T-helper 17 cell (primary cell): Measurements from ENCODE around the gene ACADL. TPM values are rescaled to one million over a fixed set of nuclear protein-coding genes. Genes with fewer than 3 reads are reported as not detected.

Experiments used
- ATAC-seq: fragments of 150-1000 bp; cut with Tn5 transposase; 2 replicates; pipeline ENCODE4 v1.10.0; 2021; ENCODE audit warnings: mild to moderate bottlenecking, moderate library complexity
- DNase-seq, 3 donors: peaks; one replicate each; pipeline versions ENCODE4 v3.0.0 to v3.0.0-alpha.2; 2020 to 2021
- H3K9me3 ChIP-seq: one replicate; pipeline ENCODE4 v1.7.0; 2013; ENCODE audit warnings: low read length, mild to moderate bottlenecking; ENCODE audit not compliant: control insufficient read depth, poor library complexity, severe bottlenecking
- H3K27ac Mint-ChIP-seq: one replicate; pipeline ENCODE4 v1.8.0; 2022; ENCODE audit warnings: mild to moderate bottlenecking, moderate library complexity, mixed read lengths
- H3K27me3 Mint-ChIP-seq: one replicate; pipeline ENCODE4 v1.8.0; 2022; ENCODE audit warnings: mixed read lengths
- H3K36me3 Mint-ChIP-seq: one replicate; pipeline ENCODE4 v1.8.0; 2022; ENCODE audit warnings: low read depth, mixed read lengths
- H3K4me1 Mint-ChIP-seq: one replicate; pipeline ENCODE4 v1.8.0; 2022; ENCODE audit warnings: mild to moderate bottlenecking, mixed read lengths
- H3K4me3 Mint-ChIP-seq: one replicate; pipeline ENCODE4 v1.8.0; 2022; ENCODE audit warnings: mild to moderate bottlenecking, moderate library complexity, mixed read lengths
- total RNA-seq, 4 donors: library from RNA in 2 of 4; stranded (reverse) in 2 of 4; gene quantifications; one replicate each; pipeline ENCODE4 v1.2.3 and lab custom pipeline; 2022 to 2026

The ACADL gene
- total RNA-seq, 2 donors from 2014 or later = not detected

- no peaks in the 10 kb centered on the region for H3K36me3 Mint-ChIP-seq
- ATAC-seq (no peak), DNase-seq (no peak)
- H3K9me3 ChIP-seq = no peaks in the 10 kb centered on the region
- H3K27ac Mint-ChIP-seq = no peak overlapping the region
- no peaks in the 10 kb centered on the region for H3K4me1 Mint-ChIP-seq
- H3K4me3 Mint-ChIP-seq = no peak overlapping the region
- peaks cover 56% of the 10 kb centered on the region for H3K27me3 Mint-ChIP-seq
These were observed 5.3 kb upstream of the ACADL start for GRCh38 chr2:210230518-210230917.

- Mint-ChIP-seq H3K4me3 (no peak overlapping the region), H3K36me3 (no peaks in the 10 kb centered on the region), H3K27me3 (peaks cover 59% of the 10 kb centered on the region), H3K27ac (no peak overlapping the region), H3K4me1 (peaks cover 4% of the 10 kb centered on the region)
- no peak for ATAC-seq
- no peak for DNase-seq
- no peaks in the 10 kb centered on the region for H3K9me3 ChIP-seq
These were observed 3.3 kb upstream of the ACADL start for GRCh38 chr2:210228586-210228985.

DNA sequence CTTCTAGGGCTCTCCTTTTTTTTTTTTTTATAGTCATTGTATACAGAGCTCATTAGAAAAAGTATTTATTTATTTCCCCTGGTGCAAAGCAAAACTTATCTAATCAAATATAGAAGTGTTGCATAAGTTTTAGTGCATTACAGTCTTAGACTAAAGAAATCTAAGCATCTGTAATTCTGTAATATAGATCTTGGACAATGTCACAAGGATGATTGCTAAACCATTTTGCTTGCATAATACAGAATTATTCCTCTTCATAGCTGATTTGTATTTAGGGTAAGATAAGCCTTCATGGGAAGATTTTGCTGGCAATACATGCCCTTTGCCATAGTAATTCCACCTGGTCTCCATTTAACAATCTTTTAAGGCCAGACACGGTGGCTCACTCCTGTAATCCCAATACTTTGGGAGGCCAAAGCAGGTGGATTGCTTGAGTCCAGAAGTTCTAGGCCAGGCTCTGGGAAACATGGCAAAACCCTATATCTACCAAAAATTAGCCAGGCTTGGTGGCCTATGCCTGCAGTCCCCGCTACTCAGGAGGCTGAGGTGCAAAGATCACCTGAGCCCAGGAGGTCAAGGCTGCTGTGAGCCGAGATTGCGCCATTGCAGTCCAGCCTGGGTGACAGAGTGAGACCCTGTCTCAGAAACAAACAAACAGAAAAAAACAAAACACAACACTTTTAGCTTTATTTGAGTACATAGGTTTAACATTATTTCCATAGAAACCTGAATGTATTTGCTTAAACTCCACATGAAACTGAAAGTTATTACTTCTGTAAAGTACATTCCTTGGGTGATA lies 2.2 kb upstream of the ACADL start:
- peaks cover 64% of the 10 kb centered on the region for H3K27me3 Mint-ChIP-seq
- peaks cover 4% of the 10 kb centered on the region for H3K4me1 Mint-ChIP-seq
- H3K36me3 Mint-ChIP-seq = no peaks in the 10 kb centered on the region
- ATAC-seq = no peak
- H3K9me3 ChIP-seq = no peaks in the 10 kb centered on the region
- DNase-seq = no peak
- H3K4me3 Mint-ChIP-seq = no peak overlapping the region
- no peak overlapping the region for H3K27ac Mint-ChIP-seq

- ATAC-seq (no peak), DNase-seq (no peak)
- no peaks in the 10 kb centered on the region for H3K9me3 ChIP-seq
- no peak overlapping the region for H3K27ac Mint-ChIP-seq
- H3K4me1 Mint-ChIP-seq = peaks cover 4% of the 10 kb centered on the region
- H3K36me3 Mint-ChIP-seq = no peaks in the 10 kb centered on the region
- peaks cover 67% of the 10 kb centered on the region for H3K27me3 Mint-ChIP-seq
- H3K4me3 Mint-ChIP-seq = no peak overlapping the region
These were observed 976 bp upstream of the ACADL start for GRCh38 chr2:210226223-210226622.

DNA sequence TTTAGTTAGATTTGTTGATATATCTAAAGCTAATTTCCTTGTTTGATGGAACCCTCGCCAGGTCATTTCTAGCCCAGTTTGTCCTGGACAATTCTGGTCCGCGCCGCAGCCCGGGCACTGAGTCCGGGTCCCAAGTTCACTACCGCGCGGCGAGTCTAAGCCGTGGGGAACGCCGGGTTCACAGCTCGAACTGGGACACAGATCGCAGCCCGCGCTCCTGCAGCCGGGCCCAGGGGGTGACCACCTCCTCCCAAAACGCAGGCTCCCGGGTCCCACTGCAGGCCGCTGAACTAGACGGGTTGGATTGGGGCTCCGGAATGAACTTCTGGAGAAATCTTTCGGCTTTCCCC lies 681 bp downstream of the ACADL start:
- no peak for ATAC-seq
- Mint-ChIP-seq H3K27ac (no peak overlapping the region), H3K27me3 (peaks cover 64% of the 10 kb centered on the region), H3K36me3 (no peaks in the 10 kb centered on the region), H3K4me3 (peak overlapping the region; percentile 50), H3K4me1 (peaks cover 4% of the 10 kb centered on the region)
- DNase-seq = no peak
- H3K9me3 ChIP-seq = no peaks in the 10 kb centered on the region

- Mint-ChIP-seq H3K4me1 (no peaks in the 10 kb centered on the region), H3K36me3 (peaks cover 2% of the 10 kb centered on the region), H3K27me3 (peaks cover 15% of the 10 kb centered on the region), H3K27ac (no peak overlapping the region), H3K4me3 (no peak overlapping the region)
- ATAC-seq (no peak), DNase-seq (no peak)
- no peaks in the 10 kb centered on the region for H3K9me3 ChIP-seq
These were observed 10.1 kb downstream of the ACADL start for GRCh38 chr2:210215120-210215519.

GRCh38 chr2:210210185-210210584 lies 15.1 kb downstream of the ACADL start:
- no peak for DNase-seq
- Mint-ChIP-seq H3K4me3 (no peak overlapping the region), H3K4me1 (no peaks in the 10 kb centered on the region)

GRCh38 chr2:210207929-210208328 lies 17.3 kb downstream of the ACADL start:
- Mint-ChIP-seq H3K4me3 (no peak overlapping the region), H3K4me1 (peaks cover 2% of the 10 kb centered on the region), H3K36me3 (peaks cover 4% of the 10 kb centered on the region), H3K27me3 (peaks cover 37% of the 10 kb centered on the region), H3K27ac (no peak overlapping the region)
- no peaks in the 10 kb centered on the region for H3K9me3 ChIP-seq
- no peak for ATAC-seq
- no peak for DNase-seq

More at GRCh38 chr2:210210185-210210584, 15.1 kb downstream of the ACADL start:
- no peak for ATAC-seq
- H3K9me3 ChIP-seq = no peaks in the 10 kb centered on the region
- H3K27me3 Mint-ChIP-seq = peaks cover 33% of the 10 kb centered on the region
- peaks cover 2% of the 10 kb centered on the region for H3K36me3 Mint-ChIP-seq
- no peak overlapping the region for H3K27ac Mint-ChIP-seq

- H3K36me3 Mint-ChIP-seq = peaks cover 5% of the 10 kb centered on the region
- ATAC-seq (no peak), DNase-seq (no peak)
- H3K4me3 Mint-ChIP-seq = no peak overlapping the region
- H3K4me1 Mint-ChIP-seq = peaks cover 4% of the 10 kb centered on the region
- H3K27me3 Mint-ChIP-seq = peaks cover 48% of the 10 kb centered on the region
- no peaks in the 10 kb centered on the region for H3K9me3 ChIP-seq
- H3K27ac Mint-ChIP-seq = no peak overlapping the region
These were observed 21.7 kb downstream of the ACADL start for GRCh38 chr2:210203558-210203957.

GRCh38 chr2:210203147-210203546 lies 22.1 kb downstream of the ACADL start:
- Mint-ChIP-seq H3K27ac (no peak overlapping the region), H3K36me3 (peaks cover 5% of the 10 kb centered on the region), H3K4me3 (no peak overlapping the region), H3K4me1 (peaks cover 4% of the 10 kb centered on the region), H3K27me3 (peaks cover 47% of the 10 kb centered on the region)
- ATAC-seq (no peak), DNase-seq (no peak)
- H3K9me3 ChIP-seq = no peaks in the 10 kb centered on the region

GRCh38 chr2:210199854-210200253 lies 25.4 kb downstream of the ACADL start:
- DNase-seq (no peak), ATAC-seq (no peak)
- H3K27ac Mint-ChIP-seq = no peak overlapping the region
- H3K27me3 Mint-ChIP-seq = peaks cover 23% of the 10 kb centered on the region
- peaks cover 4% of the 10 kb centered on the region for H3K4me1 Mint-ChIP-seq
- H3K9me3 ChIP-seq = no peaks in the 10 kb centered on the region
- H3K36me3 Mint-ChIP-seq = peaks cover 5% of the 10 kb centered on the region
- no peak overlapping the region for H3K4me3 Mint-ChIP-seq

- Mint-ChIP-seq H3K4me1 (peaks cover 4% of the 10 kb centered on the region), H3K4me3 (no peak overlapping the region), H3K27me3 (peaks cover 23% of the 10 kb centered on the region), H3K27ac (no peak overlapping the region), H3K36me3 (peaks cover 5% of the 10 kb centered on the region)
- no peak for DNase-seq
- H3K9me3 ChIP-seq = no peaks in the 10 kb centered on the region
- ATAC-seq = peak; percentile 39
These were observed 26.0 kb downstream of the ACADL start for GRCh38 chr2:210199186-210199765.

DNA sequence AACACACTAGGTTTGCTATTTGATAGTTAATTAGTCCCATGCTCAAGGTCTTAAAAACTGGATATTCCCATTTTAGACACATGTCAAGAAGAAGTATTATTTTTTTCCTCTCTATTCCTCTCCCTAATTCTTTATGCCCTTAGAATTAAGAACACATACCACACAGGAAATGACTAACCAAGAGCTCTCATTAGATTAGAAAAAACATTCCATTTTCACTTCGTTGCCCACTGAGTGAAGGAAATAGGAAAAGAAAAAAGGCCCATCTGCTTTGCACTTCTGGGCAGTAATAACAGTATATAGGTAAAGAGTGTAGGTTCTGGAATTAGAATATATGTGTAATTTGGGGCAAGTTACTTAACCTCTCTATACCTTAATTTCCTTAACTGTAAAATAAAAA lies 26.9 kb downstream of the ACADL start:
- peaks cover 23% of the 10 kb centered on the region for H3K27me3 Mint-ChIP-seq
- peaks cover 5% of the 10 kb centered on the region for H3K36me3 Mint-ChIP-seq
- H3K9me3 ChIP-seq = no peaks in the 10 kb centered on the region
- H3K27ac Mint-ChIP-seq = no peak overlapping the region
- peaks cover 4% of the 10 kb centered on the region for H3K4me1 Mint-ChIP-seq
- ATAC-seq = no peak
- no peak for DNase-seq
- H3K4me3 Mint-ChIP-seq = no peak overlapping the region

- Mint-ChIP-seq H3K27me3 (peaks cover 17% of the 10 kb centered on the region), H3K4me1 (peaks cover under 1% of the 10 kb centered on the region), H3K27ac (no peak overlapping the region), H3K4me3 (no peak overlapping the region), H3K36me3 (peaks cover under 1% of the 10 kb centered on the region)
- DNase-seq (no peak), ATAC-seq (no peak)
- H3K9me3 ChIP-seq = no peaks in the 10 kb centered on the region
These were observed 27.5 kb downstream of the ACADL start for GRCh38 chr2:210197720-210198119.
